Activated B cell treated with CpG ODN at 0.5 μM for 24 hours (primary cell): Measurements from ENCODE around the gene HDAC11. TPM values are rescaled to one million over a fixed set of nuclear protein-coding genes. Genes with fewer than 3 reads are reported as not detected.

Experiments
- ATAC-seq: fragments of 200-7000 bp; cut with Tn5 transposase; one replicate; pipeline ENCODE4 v1.10.0; 2021; ENCODE audit warnings: low read depth, mild to moderate bottlenecking, moderate library complexity
- CTCF ChIA-PET: fragments of 350-600 bp; sonication (Branson Sonifier 250); formaldehyde crosslinking; loops from one replicate; lab custom pipeline; 2021; ENCODE audit warnings: antibody characterized with exemption; lab: Charles Lee
- POLR2A ChIA-PET: fragments of 350-600 bp; sonication (Branson Sonifier 250); formaldehyde crosslinking; loops from one replicate; lab custom pipeline; 2021; ENCODE audit warnings: antibody characterized with exemption; lab: Charles Lee
- DNase-seq: peaks from one replicate; pipeline ENCODE4 v3.0.0; 2022
- H3K27ac Mint-ChIP-seq: one replicate; pipeline ENCODE4 v1.8.0; 2020; ENCODE audit warnings: mixed read lengths
- H3K27me3 Mint-ChIP-seq: one replicate; pipeline ENCODE4 v1.8.0; 2021; ENCODE audit warnings: mixed read lengths
- H3K36me3 Mint-ChIP-seq: one replicate; pipeline ENCODE4 v1.8.0; 2021; ENCODE audit warnings: low read depth, mixed read lengths
- H3K4me1 Mint-ChIP-seq: one replicate; pipeline ENCODE4 v1.8.0; 2021; ENCODE audit warnings: mixed read lengths
- H3K4me3 Mint-ChIP-seq: one replicate; pipeline ENCODE4 v1.8.0; 2020; ENCODE audit warnings: mild to moderate bottlenecking, mixed read lengths
- H3K9me3 Mint-ChIP-seq: one replicate; pipeline ENCODE4 v1.8.0; 2020; ENCODE audit warnings: mixed read lengths
- CTCF ChIP-seq: fragments of 200-600 bp; IDR thresholded peaks from one replicate; pipeline ENCODE4 v1.8.0; 2022; ENCODE audit warnings: antibody characterized with exemption, mild to moderate bottlenecking
- intact Hi-C: fragments of 100-400 bp; cut with micrococcal nuclease; formaldehyde crosslinking; loops from one replicate; pipeline ENCODE4 v1.15.1; 2024
- total RNA-seq: library from RNA; stranded (reverse); gene quantifications from 2 replicates; pipeline ENCODE4 v1.2.3, GENCODE V29; 2022

HDAC11 gene
- total RNA-seq, 1 donor from 2014 or later: 2.5 TPM

GRCh38 chr3:13515786-13516759 is 36.0 kb downstream of the HDAC11 start:
- no peak for TF ChIP-seq CTCF
- ATAC-seq (no peak), DNase-seq (no peak)
- Mint-ChIP-seq H3K27ac (no peak overlapping the region), H3K36me3 (no peaks in the 10 kb centered on the region), H3K27me3 (peaks cover 6% of the 10 kb centered on the region), H3K9me3 (no peaks in the 10 kb centered on the region), H3K4me3 (no peak overlapping the region), H3K4me1 (no peaks in the 10 kb centered on the region)
- POLR2A ChIA-PET: no interaction called here
- intact Hi-C loops: no loop called here
- CTCF ChIA-PET: interaction anchor here (2.8 kb wide), 1 partner anchor 20 kb away, joined by 8 read pairs; no protein-coding TSS in a partner anchor

- CTCF ChIA-PET: interaction anchor here (2.8 kb wide), 1 partner anchor 20 kb away, joined by 8 read pairs; no protein-coding TSS in a partner anchor
- peaks cover 6% of the 10 kb centered on the region for H3K27me3 Mint-ChIP-seq
- POLR2A ChIA-PET: no interaction called here
- ATAC-seq (no peak), DNase-seq (no peak)
- intact Hi-C loops: no loop called here
- no peak overlapping the region for H3K27ac Mint-ChIP-seq
- H3K9me3 Mint-ChIP-seq: peaks cover 6% of the 10 kb centered on the region
- no peak overlapping the region for H3K4me3 Mint-ChIP-seq
- no peak for TF ChIP-seq CTCF
- H3K4me1 Mint-ChIP-seq: no peaks in the 10 kb centered on the region
- no peaks in the 10 kb centered on the region for H3K36me3 Mint-ChIP-seq
Observed at GRCh38 chr3:13516760-13517135, 36.6 kb downstream of the HDAC11 start.

GRCh38 chr3:13517253-13517977 is 37.3 kb downstream of the HDAC11 start:
- no peaks in the 10 kb centered on the region for H3K36me3 Mint-ChIP-seq
- no peak overlapping the region for H3K4me3 Mint-ChIP-seq
- no peak for TF ChIP-seq CTCF
- H3K9me3 Mint-ChIP-seq: peaks cover 8% of the 10 kb centered on the region
- peaks cover 6% of the 10 kb centered on the region for H3K27me3 Mint-ChIP-seq
- no peak overlapping the region for H3K27ac Mint-ChIP-seq
- ATAC-seq: no peak
- intact Hi-C loops: no loop called here
- H3K4me1 Mint-ChIP-seq: no peaks in the 10 kb centered on the region
- POLR2A ChIA-PET: no interaction called here
- no peak for DNase-seq
- CTCF ChIA-PET: no interaction called here

- Mint-ChIP-seq H3K9me3 (peaks cover 8% of the 10 kb centered on the region), H3K27ac (no peak overlapping the region), H3K36me3 (no peaks in the 10 kb centered on the region), H3K4me3 (no peak overlapping the region), H3K4me1 (no peaks in the 10 kb centered on the region), H3K27me3 (peaks cover 11% of the 10 kb centered on the region)
- no peak for DNase-seq
- intact Hi-C loops: no loop called here
- no peak for TF ChIP-seq CTCF
- POLR2A ChIA-PET: no interaction called here
- no peak for ATAC-seq
- CTCF ChIA-PET: no interaction called here
Observed at GRCh38 chr3:13518516-13518953, 38.4 kb downstream of the HDAC11 start.
